Measurements from ENCODE around the gene BICD2.

The BICD2 gene

DNA sequence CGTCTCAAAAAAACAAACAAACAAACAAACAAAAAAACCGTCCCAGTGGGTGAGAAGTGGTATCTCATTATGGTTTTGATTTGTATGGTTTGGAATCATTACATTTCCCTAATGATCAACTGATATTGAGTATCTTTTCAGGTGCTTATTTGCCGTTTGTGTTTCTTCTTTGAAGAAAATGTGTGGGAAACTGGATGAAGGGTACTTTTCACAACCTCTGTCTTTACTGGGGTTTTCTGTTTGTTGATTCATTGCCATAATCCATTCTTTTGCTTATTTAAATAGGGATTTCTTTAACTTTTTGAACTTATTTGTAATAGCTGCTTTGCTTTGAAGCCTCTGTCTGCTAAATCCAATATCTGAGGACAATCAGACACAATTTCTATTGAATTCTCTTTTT is 9.2 kb upstream of the BICD2 start:
- Histone ChIP-seq H3K79me2 (ENCODE audit: insufficient read depth, low read length) (no peaks in the 10 kb centered on the region), H3K9me3 (ENCODE audit: insufficient read depth, low read length, severe bottlenecking) (peaks cover under 1% of the 10 kb centered on the region), H3K4me1 (ENCODE audit: insufficient read depth, low read length) (peaks cover 7% of the 10 kb centered on the region), H3K4me3 (ENCODE audit: low read depth in 1 of 2, low read length in 2 of 2) (no peak overlapping the region), H3K27ac (ENCODE audit: low read length) (no peak overlapping the region), H3K4me2 (ENCODE audit: insufficient read depth, low read length) (no peak overlapping the region), H4K20me1 (ENCODE audit: insufficient read depth, low read length) (no peaks in the 10 kb centered on the region), H3K36me3 (ENCODE audit: insufficient read depth, low read length) (no peaks in the 10 kb centered on the region), H3K27me3 (ENCODE audit: insufficient read depth, low read length, poor library complexity) (no peaks in the 10 kb centered on the region), H3K9ac (ENCODE audit: low read depth, low read length) (no peak overlapping the region), H2AFZ (ENCODE audit: low read depth, low read length) (no peak overlapping the region)
- DNase-seq (no peak), ATAC-seq (ENCODE audit: insufficient read depth, low read depth) (no peak)
- TF ChIP-seq CTCF (IDR thresholded peaks at IDR 0.05; ENCODE audit: borderline replicate concordance, extremely low read depth, low read length, poor library complexity, severe bottlenecking) (no peak), EZH2 (IDR thresholded peaks at IDR 0.05; ENCODE audit: borderline replicate concordance, low read depth, low read length, severe bottlenecking) (no peak)

GRCh38 chr9:92771309-92771708 is 6.7 kb upstream of the BICD2 start:
- Histone ChIP-seq H3K27me3 (ENCODE audit: insufficient read depth, low read length, poor library complexity) (no peaks in the 10 kb centered on the region), H4K20me1 (ENCODE audit: insufficient read depth, low read length) (no peaks in the 10 kb centered on the region), H3K9me3 (ENCODE audit: insufficient read depth, low read length, severe bottlenecking) (no peaks in the 10 kb centered on the region), H3K9ac (ENCODE audit: low read depth, low read length) (no peak overlapping the region), H2AFZ (ENCODE audit: low read depth, low read length) (no peak overlapping the region), H3K27ac (ENCODE audit: low read length) (no peak overlapping the region), H3K79me2 (ENCODE audit: insufficient read depth, low read length) (no peaks in the 10 kb centered on the region), H3K36me3 (ENCODE audit: insufficient read depth, low read length) (no peaks in the 10 kb centered on the region), H3K4me3 (ENCODE audit: low read depth in 1 of 2, low read length in 2 of 2) (no peak overlapping the region), H3K4me2 (ENCODE audit: insufficient read depth, low read length) (no peak overlapping the region), H3K4me1 (ENCODE audit: insufficient read depth, low read length) (peaks cover 8% of the 10 kb centered on the region)
- DNase-seq = no peak
- no peak for ATAC-seq (ENCODE audit: insufficient read depth, low read depth)
- TF ChIP-seq CTCF (IDR thresholded peaks at IDR 0.05; ENCODE audit: borderline replicate concordance, extremely low read depth, low read length, poor library complexity, severe bottlenecking) (no peak), EZH2 (IDR thresholded peaks at IDR 0.05; ENCODE audit: borderline replicate concordance, low read depth, low read length, severe bottlenecking) (no peak)

- Histone ChIP-seq H3K9me3 (ENCODE audit: insufficient read depth, low read length, severe bottlenecking) (no peaks in the 10 kb centered on the region), H2AFZ (ENCODE audit: low read depth, low read length) (peak overlapping the region; percentile 49; the same call in 1 of the 2 replicates), H3K27ac (ENCODE audit: low read length) (no peak overlapping the region; the same call in 1 of the 2 replicates), H3K4me1 (ENCODE audit: insufficient read depth, low read length) (peaks cover 17% of the 10 kb centered on the region), H4K20me1 (ENCODE audit: insufficient read depth, low read length) (no peaks in the 10 kb centered on the region), H3K4me2 (ENCODE audit: insufficient read depth, low read length) (no peak overlapping the region), H3K27me3 (ENCODE audit: insufficient read depth, low read length, poor library complexity) (no peaks in the 10 kb centered on the region), H3K9ac (ENCODE audit: low read depth, low read length) (no peak overlapping the region), H3K4me3 (ENCODE audit: low read depth in 1 of 2, low read length in 2 of 2) (no peak overlapping the region), H3K36me3 (ENCODE audit: insufficient read depth, low read length) (no peaks in the 10 kb centered on the region), H3K79me2 (ENCODE audit: insufficient read depth, low read length) (no peaks in the 10 kb centered on the region)
- peak; percentile 21 for DNase-seq
- ATAC-seq (ENCODE audit: insufficient read depth, low read depth) = peak; percentile 46; the same call in 2 of the 3 replicates
- TF ChIP-seq CTCF (IDR thresholded peaks at IDR 0.05; ENCODE audit: borderline replicate concordance, extremely low read depth, low read length, poor library complexity, severe bottlenecking) (no peak), EZH2 (IDR thresholded peaks at IDR 0.05; ENCODE audit: borderline replicate concordance, low read depth, low read length, severe bottlenecking) (no peak)
Observed at GRCh38 chr9:92770360-92770995, 5.8 kb upstream of the BICD2 start.
